ENCODE results near the gene PCDHB16.
"Not testable (repeated sequence)": the region's sequence is repeated elsewhere in the genome, so short reads cannot be mapped to it uniquely, and the experiment has no call there.

The PCDHB16 gene

DNA sequence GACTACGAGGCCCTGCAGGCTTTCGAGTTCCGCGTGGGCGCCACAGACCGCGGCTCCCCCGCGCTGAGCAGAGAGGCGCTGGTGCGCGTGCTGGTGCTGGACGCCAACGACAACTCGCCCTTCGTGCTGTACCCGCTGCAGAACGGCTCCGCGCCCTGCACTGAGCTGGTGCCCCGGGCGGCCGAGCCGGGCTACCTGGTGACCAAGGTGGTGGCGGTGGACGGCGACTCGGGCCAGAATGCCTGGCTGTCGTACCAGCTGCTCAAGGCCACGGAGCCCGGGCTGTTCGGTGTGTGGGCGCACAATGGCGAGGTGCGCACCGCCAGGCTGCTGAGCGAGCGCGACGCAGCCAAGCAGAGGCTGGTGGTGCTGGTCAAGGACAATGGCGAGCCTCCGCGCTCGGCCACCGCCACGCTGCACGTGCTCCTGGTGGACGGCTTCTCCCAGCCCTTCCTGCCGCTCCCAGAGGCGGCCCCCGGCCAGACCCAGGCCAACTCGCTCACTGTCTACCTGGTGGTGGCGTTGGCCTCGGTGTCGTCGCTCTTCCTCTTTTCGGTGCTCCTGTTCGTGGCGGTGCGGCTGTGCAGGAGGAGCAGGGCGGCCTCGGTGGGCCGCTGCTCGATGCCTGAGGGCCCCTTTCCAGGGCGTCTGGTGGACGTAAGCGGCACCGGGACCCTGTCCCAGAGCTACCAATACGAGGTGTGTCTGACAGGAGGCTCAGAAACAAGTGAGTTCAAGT lies 2.1 kb downstream of the PCDHB16 start:
- DNase-seq, result not testable (repeated sequence)

DNA sequence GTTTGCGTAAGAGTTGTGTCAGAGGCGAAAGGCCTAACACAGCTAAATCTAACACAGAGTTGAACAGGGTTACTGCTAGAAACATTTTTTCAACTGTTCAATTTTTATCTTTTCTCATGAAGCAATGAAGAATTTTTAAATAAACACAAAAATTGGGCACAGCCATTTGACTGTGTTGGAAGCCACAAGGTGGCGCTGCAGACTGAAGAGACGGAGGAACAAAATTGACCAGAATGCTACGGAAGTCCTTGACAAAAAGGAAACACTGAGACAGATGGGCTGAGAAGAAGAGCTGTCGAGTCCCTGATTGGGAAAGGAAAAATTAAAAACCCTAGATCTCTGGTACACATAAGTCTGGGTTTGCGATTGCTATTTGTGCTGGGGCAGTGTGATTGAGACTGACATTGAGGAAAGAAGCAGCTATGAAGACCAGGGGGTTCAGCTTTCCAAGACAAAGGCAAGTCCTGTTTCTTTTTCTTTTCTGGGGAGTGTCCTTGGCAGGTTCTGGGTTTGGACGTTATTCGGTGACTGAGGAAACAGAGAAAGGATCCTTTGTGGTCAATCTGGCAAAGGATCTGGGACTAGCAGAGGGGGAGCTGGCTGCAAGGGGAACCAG lies 4.8 kb downstream of the PCDHB16 start, which contains the start of gene PCDHB9:
PCDHB9 (plus strand) TSS at position 265 of the 616 bp plus-strand sequence; CDS start at position 423, 158 bp downstream.
- DNase-seq, result no peak

DNA sequence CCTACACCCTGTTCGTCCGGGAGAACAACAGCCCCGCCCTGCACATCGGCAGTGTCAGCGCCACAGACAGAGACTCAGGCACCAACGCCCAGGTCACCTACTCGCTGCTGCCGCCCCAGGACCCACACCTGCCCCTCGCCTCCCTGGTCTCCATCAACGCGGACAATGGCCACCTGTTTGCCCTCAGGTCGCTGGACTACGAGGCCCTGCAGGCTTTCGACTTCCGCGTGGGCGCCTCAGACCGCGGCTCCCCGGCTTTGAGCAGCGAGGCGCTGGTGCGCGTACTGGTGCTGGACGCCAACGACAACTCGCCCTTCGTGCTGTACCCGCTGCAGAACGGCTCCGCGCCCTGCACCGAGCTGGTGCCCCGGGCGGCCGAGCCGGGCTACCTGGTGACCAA lies 6.5 kb downstream of the PCDHB16 start:
- not testable (repeated sequence) for DNase-seq

DNA sequence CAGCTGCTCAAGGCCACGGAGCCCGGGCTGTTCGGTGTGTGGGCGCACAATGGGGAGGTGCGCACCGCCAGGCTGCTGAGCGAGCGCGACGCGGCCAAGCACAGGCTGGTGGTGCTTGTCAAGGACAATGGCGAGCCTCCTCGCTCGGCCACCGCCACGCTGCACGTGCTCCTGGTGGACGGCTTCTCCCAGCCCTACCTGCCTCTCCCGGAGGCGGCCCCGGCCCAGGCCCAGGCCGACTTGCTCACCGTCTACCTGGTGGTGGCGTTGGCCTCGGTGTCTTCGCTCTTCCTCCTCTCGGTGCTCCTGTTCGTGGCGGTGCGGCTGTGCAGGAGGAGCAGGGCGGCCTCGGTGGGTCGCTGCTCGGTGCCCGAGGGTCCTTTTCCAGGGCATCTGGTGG lies 6.9 kb downstream of the PCDHB16 start:
- not testable (repeated sequence) for DNase-seq

DNA sequence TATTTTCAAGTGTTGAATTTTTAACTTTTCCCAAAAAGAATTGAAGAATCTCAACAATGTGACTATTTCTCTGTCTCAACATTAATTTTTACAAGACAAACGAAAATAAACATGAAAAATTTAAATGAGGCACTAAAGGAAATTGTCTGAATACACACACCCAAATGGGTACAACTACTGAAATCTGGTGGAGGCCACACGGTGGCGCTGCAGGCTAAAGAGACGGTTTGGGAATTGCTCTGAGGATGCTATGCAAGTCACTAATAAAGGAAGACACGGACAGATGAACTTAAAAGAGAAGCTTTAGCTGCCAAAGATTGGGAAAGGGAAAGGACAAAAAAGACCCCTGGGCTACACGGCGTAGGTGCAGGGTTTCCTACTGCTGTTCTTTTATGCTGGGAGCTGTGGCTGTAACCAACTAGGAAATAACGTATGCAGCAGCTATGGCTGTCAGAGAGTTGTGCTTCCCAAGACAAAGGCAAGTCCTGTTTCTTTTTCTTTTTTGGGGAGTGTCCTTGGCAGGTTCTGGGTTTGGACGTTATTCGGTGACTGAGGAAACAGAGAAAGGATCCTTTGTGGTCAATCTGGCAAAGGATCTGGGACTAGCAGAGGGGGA lies 10.0 kb downstream of the PCDHB16 start, which contains the start of gene PCDHB10:
PCDHB10 (plus strand) TSS at position 244 of the 616 bp plus-strand sequence; CDS start at position 444, 200 bp downstream.
- no peak for DNase-seq

DNA sequence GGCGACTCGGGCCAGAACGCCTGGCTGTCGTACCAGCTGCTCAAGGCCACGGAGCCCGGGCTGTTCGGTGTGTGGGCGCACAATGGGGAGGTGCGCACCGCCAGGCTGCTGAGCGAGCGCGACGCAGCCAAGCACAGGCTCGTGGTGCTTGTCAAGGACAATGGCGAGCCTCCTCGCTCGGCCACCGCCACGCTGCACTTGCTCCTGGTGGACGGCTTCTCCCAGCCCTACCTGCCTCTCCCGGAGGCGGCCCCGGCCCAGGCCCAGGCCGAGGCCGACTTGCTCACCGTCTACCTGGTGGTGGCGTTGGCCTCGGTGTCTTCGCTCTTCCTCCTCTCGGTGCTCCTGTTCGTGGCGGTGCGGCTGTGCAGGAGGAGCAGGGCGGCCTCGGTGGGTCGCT lies 12.1 kb downstream of the PCDHB16 start:
- not testable (repeated sequence) for DNase-seq

DNA sequence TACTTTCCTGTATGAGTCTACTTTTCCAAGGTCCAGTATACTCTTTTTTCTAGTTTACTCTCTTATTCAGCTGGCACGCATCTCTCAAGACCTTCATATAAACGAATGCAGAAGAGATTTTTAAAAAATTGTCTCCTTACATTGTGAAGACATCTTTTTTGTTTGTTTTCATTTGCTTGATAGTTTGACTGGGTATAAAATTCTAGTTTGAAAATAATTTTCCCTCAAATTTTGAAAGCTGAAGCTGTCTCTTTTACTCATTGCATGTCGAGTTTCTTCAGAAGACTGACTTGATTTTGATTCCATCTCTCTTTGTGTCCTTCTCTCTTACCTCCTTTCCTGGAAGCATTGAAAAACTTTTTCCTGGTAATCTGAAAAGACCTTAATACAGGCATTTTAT lies 14.2 kb downstream of the PCDHB16 start:
- DNase-seq, result no peak

DNA sequence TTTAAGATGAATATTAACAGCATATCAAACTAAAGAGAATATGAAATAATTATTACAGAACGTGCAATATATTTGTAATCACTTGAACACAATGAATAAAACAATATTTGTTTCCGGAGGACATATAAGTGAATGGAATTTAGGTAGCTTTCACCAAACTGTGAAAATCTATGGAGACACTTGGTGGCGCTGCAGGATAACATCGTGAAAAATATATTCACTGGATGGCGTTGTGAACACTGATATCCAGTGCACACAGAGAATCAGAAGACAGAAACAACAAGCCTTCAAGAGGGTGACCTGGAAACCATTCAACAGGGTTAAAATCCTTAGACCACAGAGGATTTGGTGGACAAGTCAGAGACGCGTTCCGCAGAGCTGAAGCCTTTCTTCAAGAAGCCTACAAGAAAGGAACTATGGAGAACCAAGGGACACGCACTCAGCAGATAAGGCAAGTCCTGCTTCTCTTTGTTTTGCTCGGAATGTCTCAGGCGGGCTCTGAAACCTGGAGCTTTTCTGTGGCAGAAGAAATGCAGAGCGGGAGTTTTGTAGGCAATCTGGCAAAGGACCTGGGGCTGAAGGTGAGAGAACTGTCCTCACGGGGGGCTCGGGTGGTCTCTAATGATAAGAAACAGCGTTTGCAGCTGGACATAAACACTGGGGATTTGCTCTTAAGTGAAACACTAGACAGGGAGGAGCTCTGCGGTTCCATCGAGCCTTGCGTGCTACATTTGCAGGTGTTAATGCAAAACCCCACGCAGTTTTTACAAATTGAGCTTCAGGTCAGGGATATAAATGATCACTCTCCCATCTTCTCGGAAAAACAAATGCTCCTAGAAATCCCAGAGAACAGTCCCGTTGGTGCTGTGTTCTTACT lies 17.4 kb downstream of the PCDHB16 start, which contains the start of gene PCDHB11:
PCDHB11 (plus strand) TSS at position 269 of the 877 bp plus-strand sequence; CDS start at position 417, 148 bp downstream.
- no peak for DNase-seq

DNA sequence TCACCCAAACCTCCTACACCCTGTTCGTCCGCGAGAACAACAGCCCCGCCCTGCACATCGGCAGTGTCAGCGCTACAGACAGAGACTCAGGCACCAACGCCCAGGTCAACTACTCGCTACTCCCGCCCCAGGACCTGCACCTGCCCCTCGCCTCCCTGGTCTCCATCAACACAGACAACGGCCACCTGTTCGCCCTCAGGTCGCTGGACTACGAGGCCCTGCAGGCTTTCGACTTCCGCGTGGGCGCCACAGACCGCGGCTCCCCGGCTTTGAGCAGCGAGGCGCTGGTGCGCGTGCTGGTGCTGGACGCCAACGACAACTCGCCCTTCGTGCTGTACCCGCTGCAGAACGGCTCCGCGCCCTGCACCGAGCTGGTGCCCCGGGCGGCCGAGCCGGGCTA lies 18.9 kb downstream of the PCDHB16 start:
- DNase-seq, result not testable (repeated sequence)

DNA sequence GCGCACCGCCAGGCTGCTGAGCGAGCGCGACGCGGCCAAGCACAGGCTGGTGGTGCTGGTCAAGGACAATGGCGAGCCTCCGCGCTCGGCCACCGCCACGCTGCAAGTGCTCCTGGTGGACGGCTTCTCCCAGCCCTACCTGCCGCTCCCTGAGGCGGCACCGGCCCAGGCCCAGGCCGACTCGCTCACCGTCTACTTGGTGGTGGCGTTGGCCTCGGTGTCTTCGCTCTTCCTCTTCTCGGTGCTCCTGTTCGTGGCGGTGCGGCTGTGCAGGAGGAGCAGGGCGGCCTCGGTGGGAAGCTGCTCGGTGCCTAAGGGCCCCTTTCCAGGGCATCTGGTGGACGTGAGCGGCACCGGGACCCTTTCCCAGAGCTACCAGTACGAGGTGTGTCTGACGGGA lies 19.5 kb downstream of the PCDHB16 start:
- DNase-seq, result not testable (repeated sequence)

DNA sequence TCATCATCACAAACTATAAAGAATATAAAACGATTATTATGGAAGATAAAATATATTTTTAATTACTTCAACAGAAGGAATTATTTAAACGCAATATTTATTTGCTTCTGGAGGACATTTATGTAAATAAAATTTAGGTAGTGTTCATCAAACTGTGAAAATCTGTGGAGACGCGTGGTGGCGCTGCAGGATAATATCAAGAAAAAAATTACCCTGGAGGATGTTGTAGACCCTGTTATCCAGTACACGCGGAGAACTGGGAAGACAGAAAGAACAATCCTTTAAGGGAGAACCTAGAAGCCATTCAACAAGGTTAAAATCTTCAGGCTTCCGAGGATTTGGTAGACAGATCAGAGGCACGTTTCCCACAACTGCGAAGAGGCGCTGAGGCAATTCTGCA lies 26.3 kb downstream of the PCDHB16 start, which contains the start of gene PCDHB12:
PCDHB12 (plus strand) TSS at position 242 of the 400 bp plus-strand sequence. CDS start 189 bp downstream, outside the sequence.
- DNase-seq, result no peak

DNA sequence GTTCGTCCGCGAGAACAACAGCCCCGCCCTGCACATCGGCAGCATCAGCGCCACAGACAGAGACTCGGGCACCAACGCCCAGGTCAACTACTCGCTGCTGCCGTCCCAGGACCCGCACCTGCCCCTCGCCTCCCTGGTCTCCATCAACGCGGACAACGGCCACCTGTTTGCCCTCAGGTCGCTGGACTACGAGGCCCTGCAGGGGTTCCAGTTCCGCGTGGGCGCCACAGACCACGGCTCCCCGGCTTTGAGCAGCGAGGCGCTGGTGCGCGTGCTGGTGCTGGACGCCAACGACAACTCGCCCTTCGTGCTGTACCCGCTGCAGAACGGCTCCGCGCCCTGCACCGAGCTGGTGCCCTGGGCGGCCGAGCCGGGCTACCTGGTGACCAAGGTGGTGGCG lies 28.1 kb downstream of the PCDHB16 start:
- not testable (repeated sequence) for DNase-seq

DNA sequence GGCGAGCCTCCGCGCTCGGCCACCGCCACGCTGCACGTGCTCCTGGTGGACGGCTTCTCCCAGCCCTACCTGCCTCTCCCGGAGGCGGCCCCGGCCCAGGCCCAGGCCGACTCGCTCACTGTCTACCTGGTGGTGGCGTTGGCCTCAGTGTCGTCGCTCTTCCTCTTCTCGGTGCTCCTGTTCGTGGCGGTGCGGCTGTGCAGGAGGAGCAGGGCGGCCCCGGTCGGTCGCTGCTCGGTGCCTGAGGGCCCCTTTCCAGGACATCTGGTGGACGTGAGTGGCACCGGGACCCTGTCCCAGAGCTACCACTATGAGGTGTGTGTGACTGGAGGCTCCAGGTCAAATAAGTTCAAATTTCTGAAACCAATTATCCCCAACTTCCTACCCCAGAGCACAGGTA lies 28.7 kb downstream of the PCDHB16 start:
- not testable (repeated sequence) for DNase-seq

DNA sequence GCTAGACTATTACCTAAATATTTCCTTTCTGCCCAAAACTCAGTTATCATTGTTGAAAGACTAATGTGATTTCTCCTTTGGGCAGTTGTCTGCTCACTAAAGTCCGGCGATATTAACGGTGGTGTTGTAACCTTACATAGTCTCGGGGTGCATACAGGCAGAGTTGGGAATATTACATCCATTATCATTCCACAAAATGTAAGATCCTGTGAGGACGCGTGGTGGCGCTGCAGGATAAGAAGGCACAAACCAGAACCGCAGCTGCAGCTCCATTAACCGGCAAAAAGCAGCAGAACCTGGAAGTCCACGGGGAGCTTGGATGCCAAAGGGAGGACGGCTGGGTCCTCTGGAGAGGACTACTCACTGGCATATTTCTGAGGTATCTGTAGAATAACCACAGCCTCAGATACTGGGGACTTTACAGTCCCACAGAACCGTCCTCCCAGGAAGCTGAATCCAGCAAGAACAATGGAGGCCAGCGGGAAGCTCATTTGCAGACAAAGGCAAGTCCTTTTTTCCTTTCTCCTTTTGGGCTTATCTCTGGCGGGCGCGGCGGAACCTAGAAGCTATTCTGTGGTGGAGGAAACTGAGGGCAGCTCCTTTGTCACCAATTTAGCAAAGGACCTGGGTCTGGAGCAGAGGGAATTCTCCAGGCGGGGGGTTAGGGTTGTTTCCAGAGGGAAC lies 31.6 kb downstream of the PCDHB16 start, which contains the start of gene PCDHB13:
PCDHB13 (plus strand) TSS at position 264 of the 684 bp plus-strand sequence; CDS start at position 469, 205 bp downstream.
- not testable (repeated sequence) for DNase-seq

DNA sequence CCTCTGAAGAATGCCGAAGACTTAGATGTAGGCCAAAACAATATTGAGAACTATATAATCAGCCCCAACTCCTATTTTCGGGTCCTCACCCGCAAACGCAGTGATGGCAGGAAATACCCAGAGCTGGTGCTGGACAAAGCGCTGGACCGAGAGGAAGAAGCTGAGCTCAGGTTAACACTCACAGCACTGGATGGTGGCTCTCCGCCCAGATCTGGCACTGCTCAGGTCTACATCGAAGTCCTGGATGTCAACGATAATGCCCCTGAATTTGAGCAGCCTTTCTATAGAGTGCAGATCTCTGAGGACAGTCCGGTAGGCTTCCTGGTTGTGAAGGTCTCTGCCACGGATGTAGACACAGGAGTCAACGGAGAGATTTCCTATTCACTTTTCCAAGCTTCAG lies 32.4 kb downstream of the PCDHB16 start:
- DNase-seq, result not testable (repeated sequence)

DNA sequence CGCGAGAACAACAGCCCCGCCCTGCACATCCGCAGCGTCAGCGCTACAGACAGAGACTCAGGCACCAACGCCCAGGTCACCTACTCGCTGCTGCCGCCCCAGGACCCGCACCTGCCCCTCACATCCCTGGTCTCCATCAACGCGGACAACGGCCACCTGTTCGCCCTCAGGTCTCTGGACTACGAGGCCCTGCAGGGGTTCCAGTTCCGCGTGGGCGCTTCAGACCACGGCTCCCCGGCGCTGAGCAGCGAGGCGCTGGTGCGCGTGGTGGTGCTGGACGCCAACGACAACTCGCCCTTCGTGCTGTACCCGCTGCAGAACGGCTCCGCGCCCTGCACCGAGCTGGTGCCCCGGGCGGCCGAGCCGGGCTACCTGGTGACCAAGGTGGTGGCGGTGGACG lies 33.3 kb downstream of the PCDHB16 start:
- not testable (repeated sequence) for DNase-seq

DNA sequence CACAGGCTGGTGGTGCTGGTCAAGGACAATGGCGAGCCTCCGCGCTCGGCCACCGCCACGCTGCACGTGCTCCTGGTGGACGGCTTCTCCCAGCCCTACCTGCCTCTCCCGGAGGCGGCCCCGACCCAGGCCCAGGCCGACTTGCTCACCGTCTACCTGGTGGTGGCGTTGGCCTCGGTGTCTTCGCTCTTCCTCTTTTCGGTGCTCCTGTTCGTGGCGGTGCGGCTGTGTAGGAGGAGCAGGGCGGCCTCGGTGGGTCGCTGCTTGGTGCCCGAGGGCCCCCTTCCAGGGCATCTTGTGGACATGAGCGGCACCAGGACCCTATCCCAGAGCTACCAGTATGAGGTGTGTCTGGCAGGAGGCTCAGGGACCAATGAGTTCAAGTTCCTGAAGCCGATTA lies 33.8 kb downstream of the PCDHB16 start:
- DNase-seq, result not testable (repeated sequence)

DNA sequence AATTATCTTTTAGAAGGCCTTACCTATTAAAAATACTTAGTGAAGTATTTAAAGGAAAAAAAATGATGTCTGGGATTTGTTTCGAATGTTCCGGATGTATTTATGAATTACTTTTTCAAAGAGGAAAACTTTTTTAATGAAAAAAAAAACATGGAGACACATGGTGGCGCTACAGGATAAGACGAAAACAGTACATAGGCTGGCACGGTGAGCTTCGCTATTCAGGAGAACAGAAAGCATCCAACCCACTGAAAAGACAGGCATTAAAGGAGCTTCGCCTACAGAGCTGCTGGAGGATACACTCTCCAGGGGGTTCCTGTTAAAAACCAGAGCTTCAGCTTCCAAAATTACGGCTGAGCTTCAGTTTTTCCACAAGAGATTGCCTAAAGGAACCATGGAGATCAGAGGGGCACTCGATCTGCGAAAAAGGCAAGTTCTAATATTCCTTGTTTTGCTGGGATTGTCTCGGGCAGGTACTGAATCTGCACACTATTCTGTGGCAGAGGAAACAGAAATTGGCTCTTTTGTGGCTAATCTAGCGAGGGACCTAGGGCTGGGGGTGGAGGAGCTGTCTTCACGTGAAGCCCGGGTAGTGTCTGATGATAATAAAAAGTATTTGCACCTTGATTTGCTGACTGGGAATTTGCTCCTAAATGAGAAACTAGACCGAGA lies 41.1 kb downstream of the PCDHB16 start, which contains the start of gene PCDHB14:
PCDHB14 (plus strand) TSS at position 232 of the 672 bp plus-strand sequence; CDS start at position 395, 163 bp downstream.
- DNase-seq, result no peak

DNA sequence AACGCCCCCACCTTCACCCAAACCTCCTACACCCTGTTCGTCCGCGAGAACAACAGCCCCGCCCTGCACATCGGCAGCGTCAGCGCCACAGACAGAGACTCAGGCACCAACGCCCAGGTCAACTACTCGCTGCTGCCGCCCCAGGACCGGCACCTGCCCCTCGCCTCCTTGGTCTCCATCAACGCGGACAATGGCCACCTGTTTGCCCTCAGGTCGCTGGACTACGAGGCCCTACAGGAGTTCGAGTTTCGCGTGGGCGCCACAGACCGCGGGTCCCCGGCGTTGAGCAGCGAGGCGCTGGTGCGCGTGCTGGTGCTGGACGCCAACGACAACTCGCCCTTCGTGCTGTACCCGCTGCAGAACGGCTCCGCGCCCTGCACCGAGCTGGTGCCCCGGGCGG lies 42.7 kb downstream of the PCDHB16 start:
- not testable (repeated sequence) for DNase-seq

DNA sequence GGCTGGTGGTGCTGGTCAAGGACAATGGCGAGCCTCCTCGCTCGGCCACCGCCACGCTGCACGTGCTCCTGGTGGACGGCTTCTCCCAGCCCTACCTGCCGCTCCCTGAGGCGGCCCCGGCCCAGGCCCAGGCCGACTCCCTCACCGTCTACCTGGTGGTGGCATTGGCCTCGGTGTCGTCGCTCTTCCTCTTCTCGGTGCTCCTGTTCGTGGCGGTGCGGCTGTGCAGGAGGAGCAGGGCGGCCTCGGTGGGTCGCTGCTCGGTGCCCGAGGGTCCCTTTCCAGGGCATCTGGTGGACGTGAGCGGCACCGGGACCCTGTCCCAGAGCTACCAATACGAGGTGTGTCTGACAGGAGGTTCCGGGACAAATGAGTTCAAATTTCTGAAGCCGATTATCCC lies 43.2 kb downstream of the PCDHB16 start:
- DNase-seq, result not testable (repeated sequence)
